HEK293 (cell line): ENCODE results near the gene YPEL1.
A peak's percentile ranks its signal among the peaks of the same experiment; 100 is the strongest.

Experiments used
- CTCF ChIA-PET: fragments of 350-600 bp; formaldehyde crosslinking; extraction: SDS; loops from one replicate; lab custom pipeline; 2021; ENCODE audit warnings: antibody characterized with exemption; lab: Yijun Ruan, JAX
- POLR2A ChIA-PET: fragments of 300-600 bp; formaldehyde crosslinking; extraction: SDS; loops from one replicate; lab custom pipeline; 2020; ENCODE audit warnings: antibody characterized with exemption, inconsistent platforms; lab: Yijun Ruan, JAX
- H3K27ac ChIP-seq: fragments of 200-500 bp; sonication (Bioruptor generic); 2 replicates; pipeline ENCODE4 v1.5.1; 2014; ENCODE audit warnings: low read depth, low read length, control low read depth, inconsistent platforms; ENCODE audit errors: extremely low read depth
- H3K36me3 ChIP-seq, 2 experiments: fragments of 200-500 bp in 1 of 2; sonication (Bioruptor generic) in 1 of 2; 1 replicate in 1 of 2; 2 replicates in 1 of 2; pipeline ENCODE4 v1.5.1; 2014 to 2017; ENCODE audit warnings: inconsistent platforms in 2 of 2, low read length in 2 of 2; ENCODE audit not compliant: control insufficient read depth in 2 of 2, insufficient read depth in 1 of 2
- H3K4me1 ChIP-seq: fragments of 200-500 bp; sonication (Bioruptor generic); 2 replicates; pipeline ENCODE4 v1.5.1; 2014; ENCODE audit warnings: mild to moderate bottlenecking, low read length, inconsistent platforms; ENCODE audit not compliant: control insufficient read depth, insufficient read depth
- H3K4me3 ChIP-seq: 2 replicates; pipeline ENCODE4 v1.5.1; 2011; ENCODE audit warnings: low read depth, mild to moderate bottlenecking, control low read depth, low read length, moderate library complexity
- H3K9me3 ChIP-seq: fragments of 200-500 bp; sonication (Bioruptor generic); 2 replicates; pipeline ENCODE4 v1.5.1; 2014; ENCODE audit warnings: low read depth, low read length, inconsistent platforms; ENCODE audit not compliant: control insufficient read depth, insufficient read depth
- EGR2 ChIP-seq: fragments of 450-650 bp; formaldehyde crosslinking; IDR thresholded peaks from 2 replicates; pipeline ENCODE4 v1.5.1; 2016; ENCODE audit warnings: low read depth, missing biosample characterization, missing genetic modification characterization
- GLIS1 ChIP-seq: fragments of 450-650 bp; formaldehyde crosslinking; IDR thresholded peaks from 2 replicates; pipeline ENCODE4 v1.5.1; 2016; ENCODE audit warnings: missing biosample characterization, missing genetic modification characterization
- PRDM1 ChIP-seq: fragments of 450-650 bp; formaldehyde crosslinking; IDR thresholded peaks from 2 replicates; pipeline ENCODE4; 2016; ENCODE audit warnings: missing biosample characterization, missing genetic modification characterization
- ZFHX2 ChIP-seq: fragments of 450-650 bp; formaldehyde crosslinking; conservative IDR thresholded peaks from 2 replicates; pipeline ENCODE4 v1.5.1; 2016; ENCODE audit warnings: missing biosample characterization, missing genetic modification characterization
- ZNF114 ChIP-seq: fragments of 450-650 bp; formaldehyde crosslinking; IDR thresholded peaks from 2 replicates; pipeline ENCODE4 v1.5.0; 2017; ENCODE audit warnings: missing biosample characterization, missing genetic modification characterization
- ZNF677 ChIP-seq: fragments of 450-650 bp; IDR thresholded peaks from 2 replicates; pipeline ENCODE4 v1.5.0; 2018; ENCODE audit warnings: missing biosample characterization, mild to moderate bottlenecking, missing genetic modification characterization, moderate library complexity
- ZNF785 ChIP-seq: fragments of 450-650 bp; formaldehyde crosslinking; IDR thresholded peaks from 2 replicates; pipeline ENCODE4 v1.5.1; 2016; ENCODE audit warnings: missing biosample characterization, missing genetic modification characterization
- ZSCAN16 ChIP-seq: fragments of 450-650 bp; formaldehyde crosslinking; IDR thresholded peaks from 2 replicates; pipeline ENCODE4 v1.5.1; 2016; ENCODE audit warnings: missing biosample characterization, missing genetic modification characterization
- TF ChIP-seq, protein P1 (sequence below): fragments of 450-650 bp; formaldehyde crosslinking; IDR thresholded peaks from 2 replicates; pipeline ENCODE4 v1.5.1; 2016; ENCODE audit warnings: missing biosample characterization, missing genetic modification characterization, borderline replicate concordance
- TF ChIP-seq, protein P2 (sequence below): fragments of 450-650 bp; formaldehyde crosslinking; IDR thresholded peaks from 2 replicates; pipeline ENCODE4 v1.5.0; 2017; ENCODE audit warnings: missing biosample characterization, missing genetic modification characterization, borderline replicate concordance
- TF ChIP-seq, protein P3 (sequence below): fragments of 450-650 bp; formaldehyde crosslinking; optimal IDR thresholded peaks from 2 replicates; pipeline ENCODE3; 2016; ENCODE audit warnings: missing biosample characterization, mild to moderate bottlenecking, missing genetic modification characterization
- TF ChIP-seq, protein P4 (sequence below): fragments of 450-650 bp; formaldehyde crosslinking; IDR thresholded peaks from 2 replicates; pipeline ENCODE4 v1.5.1; 2016; ENCODE audit warnings: missing biosample characterization, missing genetic modification characterization

Gene YPEL1

DNA sequence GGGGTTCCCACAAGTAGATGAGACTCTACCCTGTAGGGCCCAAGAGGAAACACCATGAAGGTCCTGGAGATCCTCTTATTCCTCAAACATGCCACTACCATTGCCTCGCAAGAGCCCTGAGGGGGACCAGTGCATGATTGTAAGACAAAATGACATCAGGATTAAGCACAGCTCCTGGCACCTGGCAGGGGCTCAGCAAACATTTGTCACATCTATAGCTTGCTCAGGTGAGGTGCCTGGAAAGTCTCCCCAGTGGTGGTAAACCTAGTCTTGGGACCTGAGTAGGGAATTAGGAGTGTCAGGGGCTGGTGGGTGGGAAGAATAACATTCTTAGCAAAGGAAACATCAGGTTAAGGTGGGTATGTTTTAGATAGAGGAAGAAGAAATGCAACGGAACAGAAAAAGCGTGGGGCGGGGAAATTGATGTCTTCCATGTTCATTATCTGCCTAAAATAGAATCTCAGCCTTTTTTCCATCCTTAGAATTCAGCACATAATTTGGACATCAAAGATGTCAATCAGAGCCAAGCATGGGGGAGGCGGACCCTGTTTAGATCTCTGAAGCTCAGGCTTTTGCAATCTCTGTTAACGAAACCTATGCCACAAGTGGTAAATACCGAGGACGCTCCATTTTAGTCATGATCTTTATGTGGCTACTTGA is 924 bp downstream of the YPEL1 start:
- Histone ChIP-seq H3K27ac (no peak overlapping the region), H3K4me1 (no peaks in the 10 kb centered on the region), H3K4me3 (peak overlapping the region; percentile 44), H3K36me3 (no peaks in the 10 kb centered on the region), H3K9me3 (no peaks in the 10 kb centered on the region)
- ChIA-PET CTCF (no interaction called here), POLR2A (interaction anchor here (0.6 to 1.9 kb wide), 3 partner anchors 14 to 203 kb away, joined by 3 to 12 read pairs (median 3); no protein-coding TSS in a partner anchor)
- TF ChIP-seq ZNF114 (tag by site-specific recombination) (no peak), ZSCAN16 (tag by site-specific recombination) (0 out of 2 replicates have a peak, but pooled peaks have one; percentile 45), GLIS1 (tag by site-specific recombination) (peak; percentile 35)
- TF ChIP-seq, protein P1, sequence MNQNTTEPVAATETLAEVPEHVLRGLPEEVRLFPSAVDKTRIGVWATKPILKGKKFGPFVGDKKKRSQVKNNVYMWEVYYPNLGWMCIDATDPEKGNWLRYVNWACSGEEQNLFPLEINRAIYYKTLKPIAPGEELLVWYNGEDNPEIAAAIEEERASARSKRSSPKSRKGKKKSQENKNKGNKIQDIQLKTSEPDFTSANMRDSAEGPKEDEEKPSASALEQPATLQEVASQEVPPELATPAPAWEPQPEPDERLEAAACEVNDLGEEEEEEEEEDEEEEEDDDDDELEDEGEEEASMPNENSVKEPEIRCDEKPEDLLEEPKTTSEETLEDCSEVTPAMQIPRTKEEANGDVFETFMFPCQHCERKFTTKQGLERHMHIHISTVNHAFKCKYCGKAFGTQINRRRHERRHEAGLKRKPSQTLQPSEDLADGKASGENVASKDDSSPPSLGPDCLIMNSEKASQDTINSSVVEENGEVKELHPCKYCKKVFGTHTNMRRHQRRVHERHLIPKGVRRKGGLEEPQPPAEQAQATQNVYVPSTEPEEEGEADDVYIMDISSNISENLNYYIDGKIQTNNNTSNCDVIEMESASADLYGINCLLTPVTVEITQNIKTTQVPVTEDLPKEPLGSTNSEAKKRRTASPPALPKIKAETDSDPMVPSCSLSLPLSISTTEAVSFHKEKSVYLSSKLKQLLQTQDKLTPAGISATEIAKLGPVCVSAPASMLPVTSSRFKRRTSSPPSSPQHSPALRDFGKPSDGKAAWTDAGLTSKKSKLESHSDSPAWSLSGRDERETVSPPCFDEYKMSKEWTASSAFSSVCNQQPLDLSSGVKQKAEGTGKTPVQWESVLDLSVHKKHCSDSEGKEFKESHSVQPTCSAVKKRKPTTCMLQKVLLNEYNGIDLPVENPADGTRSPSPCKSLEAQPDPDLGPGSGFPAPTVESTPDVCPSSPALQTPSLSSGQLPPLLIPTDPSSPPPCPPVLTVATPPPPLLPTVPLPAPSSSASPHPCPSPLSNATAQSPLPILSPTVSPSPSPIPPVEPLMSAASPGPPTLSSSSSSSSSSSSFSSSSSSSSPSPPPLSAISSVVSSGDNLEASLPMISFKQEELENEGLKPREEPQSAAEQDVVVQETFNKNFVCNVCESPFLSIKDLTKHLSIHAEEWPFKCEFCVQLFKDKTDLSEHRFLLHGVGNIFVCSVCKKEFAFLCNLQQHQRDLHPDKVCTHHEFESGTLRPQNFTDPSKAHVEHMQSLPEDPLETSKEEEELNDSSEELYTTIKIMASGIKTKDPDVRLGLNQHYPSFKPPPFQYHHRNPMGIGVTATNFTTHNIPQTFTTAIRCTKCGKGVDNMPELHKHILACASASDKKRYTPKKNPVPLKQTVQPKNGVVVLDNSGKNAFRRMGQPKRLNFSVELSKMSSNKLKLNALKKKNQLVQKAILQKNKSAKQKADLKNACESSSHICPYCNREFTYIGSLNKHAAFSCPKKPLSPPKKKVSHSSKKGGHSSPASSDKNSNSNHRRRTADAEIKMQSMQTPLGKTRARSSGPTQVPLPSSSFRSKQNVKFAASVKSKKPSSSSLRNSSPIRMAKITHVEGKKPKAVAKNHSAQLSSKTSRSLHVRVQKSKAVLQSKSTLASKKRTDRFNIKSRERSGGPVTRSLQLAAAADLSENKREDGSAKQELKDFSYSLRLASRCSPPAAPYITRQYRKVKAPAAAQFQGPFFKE (tag by site-specific recombination): no peak

DNA sequence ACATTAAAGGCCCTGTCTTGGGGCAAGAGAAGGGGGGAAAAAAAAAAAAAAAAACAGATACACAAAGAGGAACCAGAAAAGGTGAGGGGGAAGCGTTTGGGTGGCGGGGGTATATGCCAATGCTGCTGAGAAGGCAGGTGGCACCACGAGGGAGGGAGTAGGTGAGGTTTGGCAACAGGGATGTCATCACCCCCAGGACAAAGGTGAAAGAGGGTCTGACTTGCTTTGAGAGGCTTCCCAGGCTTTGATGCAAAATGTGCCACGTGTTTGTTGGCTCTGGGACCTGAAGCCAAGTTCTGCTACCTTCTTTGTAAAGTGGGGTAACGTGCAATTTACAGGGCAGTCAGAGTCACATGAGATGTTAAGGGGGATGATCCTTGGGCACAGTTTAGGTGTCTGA is 4.1 kb downstream of the YPEL1 start:
- Histone ChIP-seq H3K36me3 (no peaks in the 10 kb centered on the region), H3K9me3 (no peaks in the 10 kb centered on the region), H3K4me1 (no peaks in the 10 kb centered on the region), H3K27ac (no peak overlapping the region), H3K4me3 (no peak overlapping the region)
- TF ChIP-seq, protein P2, sequence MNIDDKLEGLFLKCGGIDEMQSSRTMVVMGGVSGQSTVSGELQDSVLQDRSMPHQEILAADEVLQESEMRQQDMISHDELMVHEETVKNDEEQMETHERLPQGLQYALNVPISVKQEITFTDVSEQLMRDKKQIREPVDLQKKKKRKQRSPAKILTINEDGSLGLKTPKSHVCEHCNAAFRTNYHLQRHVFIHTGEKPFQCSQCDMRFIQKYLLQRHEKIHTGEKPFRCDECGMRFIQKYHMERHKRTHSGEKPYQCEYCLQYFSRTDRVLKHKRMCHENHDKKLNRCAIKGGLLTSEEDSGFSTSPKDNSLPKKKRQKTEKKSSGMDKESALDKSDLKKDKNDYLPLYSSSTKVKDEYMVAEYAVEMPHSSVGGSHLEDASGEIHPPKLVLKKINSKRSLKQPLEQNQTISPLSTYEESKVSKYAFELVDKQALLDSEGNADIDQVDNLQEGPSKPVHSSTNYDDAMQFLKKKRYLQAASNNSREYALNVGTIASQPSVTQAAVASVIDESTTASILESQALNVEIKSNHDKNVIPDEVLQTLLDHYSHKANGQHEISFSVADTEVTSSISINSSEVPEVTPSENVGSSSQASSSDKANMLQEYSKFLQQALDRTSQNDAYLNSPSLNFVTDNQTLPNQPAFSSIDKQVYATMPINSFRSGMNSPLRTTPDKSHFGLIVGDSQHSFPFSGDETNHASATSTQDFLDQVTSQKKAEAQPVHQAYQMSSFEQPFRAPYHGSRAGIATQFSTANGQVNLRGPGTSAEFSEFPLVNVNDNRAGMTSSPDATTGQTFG (tag by site-specific recombination): no peak
- TF ChIP-seq ZNF677 (tag by site-specific recombination) (no peak), ZNF785 (no peak), PRDM1 (tag by site-specific recombination) (no peak)
- TF ChIP-seq, protein P3, sequence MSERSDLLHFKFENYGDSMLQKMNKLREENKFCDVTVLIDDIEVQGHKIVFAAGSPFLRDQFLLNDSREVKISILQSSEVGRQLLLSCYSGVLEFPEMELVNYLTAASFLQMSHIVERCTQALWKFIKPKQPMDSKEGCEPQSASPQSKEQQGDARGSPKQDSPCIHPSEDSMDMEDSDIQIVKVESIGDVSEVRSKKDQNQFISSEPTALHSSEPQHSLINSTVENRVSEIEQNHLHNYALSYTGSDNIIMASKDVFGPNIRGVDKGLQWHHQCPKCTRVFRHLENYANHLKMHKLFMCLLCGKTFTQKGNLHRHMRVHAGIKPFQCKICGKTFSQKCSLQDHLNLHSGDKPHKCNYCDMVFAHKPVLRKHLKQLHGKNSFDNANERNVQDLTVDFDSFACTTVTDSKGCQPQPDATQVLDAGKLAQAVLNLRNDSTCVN: no peak
- CTCF ChIA-PET: no interaction called here
- POLR2A ChIA-PET: no interaction called here

DNA sequence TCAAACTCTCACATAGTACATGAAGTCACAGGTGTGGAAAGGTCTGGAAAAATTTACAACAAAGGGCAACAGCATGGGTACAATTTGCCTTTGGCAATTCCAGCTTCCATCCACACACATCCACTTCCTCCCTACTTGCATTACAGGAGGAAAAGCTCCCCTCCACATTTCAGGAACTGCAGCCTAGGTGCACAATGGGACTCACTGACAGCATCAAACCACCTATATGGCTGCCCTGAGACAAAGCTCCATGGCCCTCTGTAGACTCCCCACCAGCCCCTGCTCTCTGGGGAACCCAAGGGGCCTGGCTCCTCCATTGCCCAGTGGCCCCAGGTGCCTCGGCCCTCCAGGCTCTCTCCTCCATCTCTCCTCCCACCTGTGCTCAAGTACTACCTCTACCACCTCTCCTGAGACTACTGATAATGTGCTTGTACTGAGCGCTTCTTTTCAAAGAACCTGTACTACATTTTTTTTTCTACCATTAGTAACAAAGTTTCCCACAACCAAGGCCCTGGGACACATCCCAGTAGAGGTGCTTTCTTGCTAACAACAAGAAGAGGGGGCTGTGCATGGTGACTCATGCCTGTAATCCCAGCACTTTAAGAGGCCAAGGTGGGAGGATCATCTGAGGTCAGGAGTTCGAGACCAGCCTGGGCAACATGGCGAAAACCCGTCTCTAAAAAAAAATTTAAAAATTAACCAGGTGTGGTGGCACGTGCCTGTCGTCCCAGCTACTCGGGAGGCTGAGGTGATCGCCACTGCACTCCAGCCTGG is 4.9 kb downstream of the YPEL1 start:
- POLR2A ChIA-PET: no interaction called here
- CTCF ChIA-PET: interaction anchor here (1.3 to 1.8 kb wide), 2 partner anchors 12 to 17 kb away, joined by 4 to 5 read pairs; no protein-coding TSS in a partner anchor
- TF ChIP-seq EGR2 (tag by site-specific recombination) (peak; percentile 38; the same call in 1 of the 2 replicates), ZFHX2 (tag by site-specific recombination) (peak; percentile 69)
- TF ChIP-seq, protein P4, sequence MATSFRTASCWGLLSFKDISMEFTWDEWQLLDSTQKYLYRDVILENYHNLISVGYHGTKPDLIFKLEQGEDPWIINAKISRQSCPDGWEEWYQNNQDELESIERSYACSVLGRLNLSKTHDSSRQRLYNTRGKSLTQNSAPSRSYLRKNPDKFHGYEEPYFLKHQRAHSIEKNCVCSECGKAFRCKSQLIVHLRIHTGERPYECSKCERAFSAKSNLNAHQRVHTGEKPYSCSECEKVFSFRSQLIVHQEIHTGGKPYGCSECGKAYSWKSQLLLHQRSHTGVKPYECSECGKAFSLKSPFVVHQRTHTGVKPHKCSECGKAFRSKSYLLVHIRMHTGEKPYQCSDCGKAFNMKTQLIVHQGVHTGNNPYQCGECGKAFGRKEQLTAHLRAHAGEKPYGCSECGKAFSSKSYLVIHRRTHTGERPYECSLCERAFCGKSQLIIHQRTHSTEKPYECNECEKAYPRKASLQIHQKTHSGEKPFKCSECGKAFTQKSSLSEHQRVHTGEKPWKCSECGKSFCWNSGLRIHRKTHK (tag by site-specific recombination): no peak

More for the DNA sequence above, 4.9 kb downstream of the YPEL1 start:
- Histone ChIP-seq H3K27ac (no peak overlapping the region), H3K4me3 (no peak overlapping the region), H3K36me3 (no peaks in the 10 kb centered on the region), H3K4me1 (no peaks in the 10 kb centered on the region), H3K9me3 (no peaks in the 10 kb centered on the region)
